GM18498 (cell line): ENCODE data around the gene CAMK2A.

Source experiments
- ATAC-seq: cut with Tn5 transposase; IDR thresholded peaks from one replicate; pipeline ENCODE4 v1.9.1; 2021; ENCODE audit warnings: mild to moderate bottlenecking, moderate library complexity; ENCODE audit not compliant: unreplicated experiment

Gene CAMK2A

GRCh38 chr5:150174285-150174684 lies 115.3 kb downstream of the CAMK2A start:
- ATAC-seq: no peak

DNA sequence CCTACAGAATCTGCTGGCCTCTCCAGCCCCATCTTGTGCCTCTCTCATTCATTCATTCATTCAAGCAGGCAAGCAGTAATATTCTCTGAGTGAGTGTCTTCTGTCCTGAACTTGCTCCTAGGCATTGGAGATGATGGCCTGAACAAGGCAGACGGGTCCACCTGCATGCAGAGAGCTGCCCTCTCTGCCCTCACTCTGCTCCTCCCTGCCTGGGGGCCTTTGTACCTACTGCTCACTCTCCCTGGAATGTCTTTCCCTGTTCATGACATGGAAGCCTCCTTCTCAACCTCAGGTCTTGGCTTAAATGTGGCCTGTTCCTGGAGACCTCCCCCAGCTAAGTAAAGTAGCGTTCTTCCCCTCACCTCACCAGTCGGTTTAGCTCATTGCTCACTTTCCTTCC lies 116.4 kb downstream of the CAMK2A start:
- ATAC-seq: no peak

DNA sequence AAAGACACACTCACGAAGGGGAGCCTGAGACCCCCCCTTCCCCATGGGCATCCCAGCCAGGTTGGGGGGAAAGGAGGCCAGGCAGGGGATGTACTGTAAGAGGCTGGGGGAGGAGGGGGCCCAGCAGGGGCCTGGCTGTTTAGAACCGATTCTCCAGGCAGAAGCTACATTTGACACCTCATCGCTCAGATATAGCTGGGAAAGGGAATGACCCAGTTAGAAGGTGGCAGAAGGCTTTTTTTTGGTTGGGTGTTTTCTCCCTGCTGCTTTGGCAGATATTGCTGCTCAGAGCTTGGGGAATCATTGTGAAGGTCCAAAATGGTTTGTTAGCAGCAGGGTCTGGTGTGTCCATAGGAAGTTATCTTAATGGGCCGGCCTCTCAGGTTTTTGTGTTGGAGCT lies 117.0 kb downstream of the CAMK2A start:
- no peak for ATAC-seq

DNA sequence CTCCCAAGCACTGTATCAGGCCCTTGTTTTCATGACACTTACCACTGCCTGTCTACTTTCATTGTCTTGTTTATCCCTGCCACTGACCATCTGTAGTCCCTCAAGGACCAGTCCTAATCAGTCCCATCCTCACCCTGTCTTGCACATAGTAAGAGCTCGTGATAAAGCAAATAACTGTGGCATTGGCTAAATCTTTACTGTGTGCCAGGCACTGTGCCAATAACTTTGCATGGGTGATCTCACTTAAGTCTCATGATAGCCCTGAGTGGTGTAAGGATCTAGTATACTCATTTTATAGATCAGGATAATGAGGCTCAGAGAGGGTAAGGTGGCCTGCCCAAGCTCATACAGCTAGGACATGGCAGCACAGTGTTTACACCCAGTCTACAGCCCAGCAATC lies 117.4 kb downstream of the CAMK2A start:
- ATAC-seq: no peak
